ENCODE measurements around the gene NFYC.

- no peak for TF ChIP-seq CTCF (IDR thresholded peaks at IDR 0.05)
- TF ChIP-seq EP300 (IDR thresholded peaks at IDR 0.05): no peak
- no peak for TF ChIP-seq POLR2A (IDR thresholded peaks at IDR 0.05)
- no peak for TF ChIP-seq POLR2AphosphoS5 (IDR thresholded peaks at IDR 0.05)
Observed at GRCh38 chr1:40762144-40762923, 70.8 kb downstream of the NFYC start.

Data from sigmoid colon (tissue), 4 donors.